Measurements from ENCODE around the gene ZBTB45. TPM values are rescaled to one million over a fixed set of nuclear protein-coding genes. Genes with fewer than 3 reads are reported as not detected.

The ZBTB45 gene
- total and polyA plus RNA-seq, 9 of the 15 experiments (the other 6 are each of a cell fraction or from before 2014, with no cell fraction given), result 0.08 to 16.1 (median 1.8) TPM

- TF ChIP-seq NFIC (IDR thresholded peaks at IDR 0.05), result peak; percentile 54; the same call in 1 of the 2 replicates
- no peak for TF ChIP-seq MTA2 (IDR thresholded peaks at IDR 0.05; ENCODE audit: low read depth)
- no peak for TF ChIP-seq GTF2A2 (tag; IDR thresholded peaks at IDR 0.05)
- no peak for TF ChIP-seq MLX (CRISPR knock-in tag; conservative IDR thresholded peaks at IDR 0.05)
- no peak for TF ChIP-seq MIER1 (IDR thresholded peaks at IDR 0.05; ENCODE audit: low read depth)
- peak; percentile 97 for TF ChIP-seq POLR2AphosphoS5 (IDR thresholded peaks at IDR 0.05; ENCODE audit: control insufficient read depth, insufficient read depth, low read depth, low read length)
- TF ChIP-seq RREB1 (CRISPR knock-in tag; IDR thresholded peaks at IDR 0.05), result no peak
- TF ChIP-seq TCFL5 (CRISPR knock-in tag; conservative IDR thresholded peaks at IDR 0.05), result no peak
- peak; percentile 58; the same call in 1 of the 2 replicates for TF ChIP-seq POLR2AphosphoS2 (IDR thresholded peaks at IDR 0.05; ENCODE audit: low read length)
- peak; percentile 96 for TF ChIP-seq ERF (CRISPR knock-in tag; IDR thresholded peaks at IDR 0.05)
- peak; percentile 35; the same call in 1 of the 2 replicates for TF ChIP-seq ATF1 (CRISPR knock-in tag; IDR thresholded peaks at IDR 0.05)
- TF ChIP-seq ATF1 (tag; IDR thresholded peaks at IDR 0.05), result peak; percentile 99
- no peak for TF ChIP-seq RAD51 (IDR thresholded peaks at IDR 0.05; ENCODE audit: borderline replicate concordance, low read depth)
- TF ChIP-seq MBD1 (CRISPR knock-in tag; IDR thresholded peaks at IDR 0.05), result no peak
- no peak for TF ChIP-seq MAFG (tag; conservative IDR thresholded peaks at IDR 0.05)
- no peak for TF ChIP-seq SETDB1 (IDR thresholded peaks at IDR 0.05; ENCODE audit: low read length)
These were observed 24.4 kb upstream of the ZBTB45 start, which contains the start of gene TRIM28 (continued) for GRCh38 chr19:58543826-58544590.

All from K562 (cell line).